Neutrophil (primary cell): ENCODE results near the gene FHAD1.

Source experiments
- H3K27ac ChIP-seq: fragments of 200-600 bp; sonication (generic); 2 replicates; pipeline ENCODE4 v1.5.1; 2016; ENCODE audit warnings: mild to moderate bottlenecking, moderate library complexity
- H3K27me3 ChIP-seq: fragments of 200-600 bp; sonication (generic); 2 replicates; pipeline ENCODE4 v1.6.0; 2016; ENCODE audit warnings: mild to moderate bottlenecking
- H3K36me3 ChIP-seq: fragments of 200-600 bp; sonication (generic); 2 replicates; pipeline ENCODE4 v1.5.1; 2017
- H3K4me1 ChIP-seq, 2 experiments: fragments of 200-600 bp in 1 of 2; sonication (generic) in 1 of 2; 1 replicate in 1 of 2; 2 replicates in 1 of 2; pipeline versions ENCODE4 v1.5.1 to v1.6.1; 2013 to 2016; ENCODE audit warnings: low read depth in 1 of 2, low read length in 1 of 2, mild to moderate bottlenecking in 1 of 2, moderate library complexity in 1 of 2; ENCODE audit not compliant: control insufficient read depth in 1 of 2, insufficient read depth in 1 of 2
- H3K4me3 ChIP-seq, 2 experiments: fragments of 200-600 bp in 1 of 2; sonication (generic) in 1 of 2; 1 replicate in 1 of 2; 2 replicates in 1 of 2; pipeline ENCODE4 v1.5.1; 2013 to 2016; ENCODE audit warnings: low read depth in 1 of 2, low read length in 1 of 2, mild to moderate bottlenecking in 1 of 2, moderate library complexity in 1 of 2
- H3K9me3 ChIP-seq: fragments of 200-600 bp; sonication (generic); 2 replicates; pipeline ENCODE4 v1.5.1; 2016
- TF ChIP-seq, protein P1 (sequence below): fragments of 200-600 bp; sonication (generic); IDR thresholded peaks from 2 replicates; pipeline ENCODE4 v1.5.1; 2016; ENCODE audit warnings: antibody characterized with exemption

FHAD1 gene

DNA sequence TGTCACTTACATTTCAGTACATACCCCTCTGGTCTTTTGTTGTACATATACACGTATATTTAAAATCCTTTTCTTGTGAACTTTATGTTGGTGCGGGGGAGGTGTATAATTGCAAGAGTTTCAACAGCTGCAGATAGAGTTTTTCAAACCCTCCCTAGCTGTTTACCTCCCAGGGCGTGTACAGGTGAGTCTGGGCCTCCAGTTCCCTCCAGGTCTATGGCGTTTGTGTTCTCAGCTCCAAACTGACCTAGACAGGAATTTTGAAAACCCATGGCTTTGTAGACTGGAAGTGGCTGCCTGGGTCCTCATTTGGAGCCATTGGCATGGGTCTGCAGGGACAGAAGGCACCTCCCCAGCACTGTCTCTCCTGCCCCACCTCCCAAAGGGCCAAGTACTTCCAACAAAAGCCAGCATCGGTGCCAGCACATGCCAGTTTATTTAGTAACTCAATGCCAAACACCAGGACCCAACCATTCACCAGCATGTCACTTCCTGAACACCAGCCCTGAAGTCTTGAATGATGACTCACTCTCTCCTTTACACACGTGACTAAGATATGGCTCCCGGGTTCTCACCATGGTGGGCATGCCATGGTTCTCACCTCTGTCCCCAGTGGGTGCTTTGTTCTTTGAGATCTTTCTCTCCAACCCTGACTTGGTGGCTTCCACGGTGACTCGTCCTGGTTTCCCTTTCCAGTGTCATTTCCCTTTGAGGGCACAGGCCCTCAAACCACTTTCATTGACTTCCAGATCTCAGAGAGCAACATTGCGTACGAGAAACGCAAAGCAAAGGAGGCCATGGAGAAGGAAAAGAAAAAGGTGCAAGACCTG lies 105.3 kb downstream of the FHAD1 start:
- Histone ChIP-seq H3K4me3 (no peak overlapping the region), H3K27ac (no peak overlapping the region), H3K4me1 (no peaks in the 10 kb centered on the region), H3K27me3 (peaks cover 6% of the 10 kb centered on the region), H3K36me3 (no peaks in the 10 kb centered on the region), H3K9me3 (no peaks in the 10 kb centered on the region)
- TF ChIP-seq, protein P1, sequence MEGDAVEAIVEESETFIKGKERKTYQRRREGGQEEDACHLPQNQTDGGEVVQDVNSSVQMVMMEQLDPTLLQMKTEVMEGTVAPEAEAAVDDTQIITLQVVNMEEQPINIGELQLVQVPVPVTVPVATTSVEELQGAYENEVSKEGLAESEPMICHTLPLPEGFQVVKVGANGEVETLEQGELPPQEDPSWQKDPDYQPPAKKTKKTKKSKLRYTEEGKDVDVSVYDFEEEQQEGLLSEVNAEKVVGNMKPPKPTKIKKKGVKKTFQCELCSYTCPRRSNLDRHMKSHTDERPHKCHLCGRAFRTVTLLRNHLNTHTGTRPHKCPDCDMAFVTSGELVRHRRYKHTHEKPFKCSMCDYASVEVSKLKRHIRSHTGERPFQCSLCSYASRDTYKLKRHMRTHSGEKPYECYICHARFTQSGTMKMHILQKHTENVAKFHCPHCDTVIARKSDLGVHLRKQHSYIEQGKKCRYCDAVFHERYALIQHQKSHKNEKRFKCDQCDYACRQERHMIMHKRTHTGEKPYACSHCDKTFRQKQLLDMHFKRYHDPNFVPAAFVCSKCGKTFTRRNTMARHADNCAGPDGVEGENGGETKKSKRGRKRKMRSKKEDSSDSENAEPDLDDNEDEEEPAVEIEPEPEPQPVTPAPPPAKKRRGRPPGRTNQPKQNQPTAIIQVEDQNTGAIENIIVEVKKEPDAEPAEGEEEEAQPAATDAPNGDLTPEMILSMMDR, result no peak

DNA sequence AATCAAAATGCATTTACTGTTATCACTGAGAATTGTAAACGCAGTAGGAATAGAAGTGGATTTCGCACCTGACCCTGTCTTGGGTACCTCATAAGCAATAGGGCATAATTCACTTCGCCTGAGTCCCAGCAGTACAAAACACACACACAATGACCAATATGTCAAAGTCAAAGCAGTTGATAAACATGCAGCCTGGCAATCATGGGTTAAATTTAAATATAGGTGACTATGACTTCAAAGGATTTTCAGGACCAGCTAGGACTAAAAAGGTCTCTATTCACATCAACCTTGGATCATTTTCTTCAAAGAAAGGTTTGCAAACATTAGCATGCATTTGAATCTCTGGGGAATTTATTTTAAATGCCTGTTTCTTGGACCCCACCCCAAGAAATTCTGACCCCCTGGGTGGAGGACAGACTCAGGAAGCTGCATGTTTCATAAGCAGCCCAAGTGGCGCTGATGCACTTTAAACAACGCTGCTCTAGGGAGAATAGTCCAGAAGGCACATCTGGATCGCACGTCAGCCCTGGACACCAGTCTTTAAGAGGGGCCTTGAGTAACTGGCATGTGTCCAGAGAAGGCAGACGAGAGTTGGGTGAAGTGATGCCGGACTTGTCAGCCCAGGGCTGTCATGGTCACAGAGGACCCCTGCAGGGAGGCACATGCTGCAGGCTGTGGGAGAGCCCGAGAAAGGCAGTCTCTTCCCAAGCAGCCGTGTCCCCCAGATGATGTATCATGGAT lies 107.0 kb downstream of the FHAD1 start:
- TF ChIP-seq, protein P1, result no peak
- Histone ChIP-seq H3K4me3 (no peak overlapping the region), H3K4me1 (no peaks in the 10 kb centered on the region), H3K27me3 (no peaks in the 10 kb centered on the region), H3K9me3 (no peaks in the 10 kb centered on the region), H3K27ac (no peak overlapping the region), H3K36me3 (no peaks in the 10 kb centered on the region)

DNA sequence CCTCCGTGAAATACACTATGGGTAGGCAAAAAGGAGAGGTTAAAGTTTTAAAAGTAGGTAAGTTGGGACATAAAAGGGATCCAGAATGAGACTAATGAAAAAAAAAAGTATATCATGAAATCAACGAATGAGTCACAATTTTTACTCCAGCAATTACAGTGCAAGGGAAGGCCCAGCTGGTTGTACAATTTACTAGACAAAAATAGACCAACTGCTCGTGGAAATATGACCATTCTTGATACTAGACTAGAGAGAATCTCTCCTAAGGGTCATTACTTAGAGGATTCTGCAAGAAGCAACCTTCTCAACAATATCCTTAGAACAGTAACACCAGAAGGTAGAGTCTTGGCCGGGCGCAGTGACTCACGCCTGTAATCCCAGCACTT lies 107.5 kb downstream of the FHAD1 start:
- no peaks in the 10 kb centered on the region for H3K4me1 ChIP-seq
- no peaks in the 10 kb centered on the region for H3K9me3 ChIP-seq
- no peaks in the 10 kb centered on the region for H3K36me3 ChIP-seq
- no peaks in the 10 kb centered on the region for H3K27me3 ChIP-seq
- H3K4me3 ChIP-seq, result no peak overlapping the region
- H3K27ac ChIP-seq, result no peak overlapping the region
- TF ChIP-seq, protein P1, result no peak

DNA sequence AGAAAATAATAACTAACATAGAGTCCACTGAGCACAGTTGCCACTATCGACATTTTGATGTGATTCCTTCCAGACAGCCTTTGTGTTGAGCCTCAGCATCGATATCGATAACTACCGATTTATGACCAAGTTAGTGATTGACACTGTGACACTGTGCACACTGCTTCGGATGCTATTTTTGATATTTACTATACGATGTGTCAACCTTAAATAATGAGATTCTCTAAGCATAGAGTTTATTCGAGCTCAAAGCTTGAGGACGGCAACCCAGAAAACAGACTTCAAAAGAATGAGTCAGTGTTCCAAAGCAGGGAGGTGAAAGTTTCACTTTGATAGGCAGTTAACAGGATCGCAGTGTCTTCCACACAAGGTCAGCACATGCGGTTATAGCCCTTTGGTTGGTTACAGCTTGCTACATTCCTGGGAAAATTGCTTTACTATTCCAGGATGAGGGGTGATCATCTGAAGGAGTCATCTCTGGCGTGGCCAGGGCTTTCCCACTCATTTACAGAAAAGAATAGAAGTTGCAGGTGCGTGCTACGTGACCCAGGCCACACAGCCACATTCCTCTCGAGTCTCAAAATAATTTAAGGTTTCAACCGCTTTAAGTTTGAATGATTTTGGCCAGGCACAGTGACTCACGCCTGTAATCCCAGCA lies 109.1 kb downstream of the FHAD1 start:
- H3K27me3 ChIP-seq, result no peaks in the 10 kb centered on the region
- no peaks in the 10 kb centered on the region for H3K36me3 ChIP-seq
- no peak overlapping the region for H3K27ac ChIP-seq
- no peaks in the 10 kb centered on the region for H3K9me3 ChIP-seq
- H3K4me1 ChIP-seq, result no peaks in the 10 kb centered on the region
- TF ChIP-seq, protein P1, result no peak
- no peak overlapping the region for H3K4me3 ChIP-seq

DNA sequence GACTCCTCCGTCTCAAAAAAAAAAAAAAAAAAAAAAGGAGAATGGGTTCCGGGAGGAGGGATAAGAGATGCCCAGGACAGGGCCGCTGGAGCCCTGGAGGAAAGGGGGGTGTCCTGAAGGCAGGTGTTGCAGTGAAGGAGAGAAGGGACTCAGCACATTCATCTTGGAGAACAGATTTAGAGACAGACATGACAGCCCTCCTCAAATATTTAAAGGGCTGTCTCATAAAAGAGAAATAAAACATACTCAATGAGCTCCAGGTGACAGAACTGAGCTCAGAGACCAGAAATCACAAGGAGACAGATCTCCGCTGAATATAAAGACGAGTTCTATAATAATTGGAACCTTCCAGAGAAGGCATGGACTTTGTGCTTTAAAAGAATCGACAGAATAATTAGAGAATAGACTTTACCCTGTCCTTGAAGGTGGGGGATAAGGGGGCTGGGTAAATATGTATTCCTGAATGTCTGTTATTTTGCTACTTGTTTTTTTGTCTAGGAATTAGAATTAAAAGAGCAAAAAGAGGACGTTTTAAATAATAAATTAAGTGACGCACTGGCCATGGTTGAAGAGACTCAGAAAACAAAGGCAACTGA lies 110.7 kb downstream of the FHAD1 start:
- Histone ChIP-seq H3K27ac (no peak overlapping the region), H3K36me3 (no peaks in the 10 kb centered on the region), H3K27me3 (no peaks in the 10 kb centered on the region), H3K9me3 (no peaks in the 10 kb centered on the region), H3K4me1 (no peaks in the 10 kb centered on the region), H3K4me3 (no peak overlapping the region)
- TF ChIP-seq, protein P1, result no peak
